IMR-90 (cell line): ENCODE measurements around the gene TGM4. TPM values are rescaled to one million over a fixed set of nuclear protein-coding genes. Genes with fewer than 3 reads are reported as not detected.

Source experiments
- ATAC-seq: fragments of 200-7000 bp; cut with Tn5 transposase; 2 replicates; pipeline ENCODE4 v1.9.1; 2020; ENCODE audit warnings: low read depth, mild to moderate bottlenecking, moderate library complexity
- BruUV-seq: library from RNA; stranded (reverse); fragments of 400-500 nt; replicated peaks from 2 replicates; lab custom pipeline; 2021; lab: Mats Ljungman, UMichigan
- CTCF ChIA-PET: fragments of 300-600 bp; formaldehyde crosslinking; extraction: SDS; loops from one replicate; lab custom pipeline; 2021; ENCODE audit warnings: antibody characterized with exemption; lab: Yijun Ruan, JAX
- POLR2A ChIA-PET: fragments of 300-600 bp; sonication (Branson Sonifier 250); formaldehyde crosslinking; loops from one replicate; lab custom pipeline; 2022; ENCODE audit warnings: antibody characterized with exemption; ENCODE audit not compliant: unreplicated experiment; lab: Charles Lee
- DNase-seq: peaks from one replicate; pipeline ENCODE4 v3.0.0; 2013
- H2AFZ ChIP-seq: replicated peaks from 2 replicates; pipeline ENCODE3; 2013; ENCODE audit warnings: low read length, mild to moderate bottlenecking; ENCODE audit not compliant: poor library complexity
- H2AK5ac ChIP-seq: 2 replicates; pipeline ENCODE4 v1.6.1; 2013; ENCODE audit warnings: low read depth, low read length, inconsistent platforms
- H2AK9ac ChIP-seq: replicated peaks from 2 replicates; pipeline ENCODE3; 2013; ENCODE audit warnings: mild to moderate bottlenecking, low read depth, low read length, moderate library complexity; ENCODE audit not compliant: poor library complexity
- H2BK120ac ChIP-seq: 2 replicates; pipeline ENCODE4 v1.6.1; 2013; ENCODE audit warnings: low read depth, low read length, inconsistent platforms
- H2BK15ac ChIP-seq: 3 replicates; pipeline ENCODE4 v1.6.1; 2013; ENCODE audit warnings: low read depth, low read length, inconsistent platforms
- H2BK20ac ChIP-seq: 2 replicates; pipeline ENCODE4 v1.6.1; 2013; ENCODE audit warnings: low read depth, mild to moderate bottlenecking, inconsistent platforms, low read length, moderate library complexity
- H2BK5ac ChIP-seq: 2 replicates; pipeline ENCODE4 v1.6.1; 2013; ENCODE audit warnings: mild to moderate bottlenecking, low read depth, low read length, inconsistent platforms; ENCODE audit not compliant: poor library complexity, severe bottlenecking
- H3K14ac ChIP-seq: replicated peaks from 2 replicates; pipeline ENCODE4 v1.6.1; 2013; ENCODE audit warnings: low read depth, low read length, inconsistent platforms
- H3K18ac ChIP-seq: 2 replicates; pipeline ENCODE4 v1.6.1; 2013; ENCODE audit warnings: low read depth, low read length, control low read depth
- H3K23ac ChIP-seq: 2 replicates; pipeline ENCODE4 v1.6.1; 2013; ENCODE audit warnings: low read depth, low read length, inconsistent platforms
- H3K27ac ChIP-seq: 2 replicates; pipeline ENCODE4 v1.5.1; 2013; ENCODE audit warnings: mild to moderate bottlenecking, control low read depth, low read length; ENCODE audit not compliant: insufficient read depth
- H3K27me3 ChIP-seq: 2 replicates; pipeline ENCODE4 v1.6.1; 2013; ENCODE audit warnings: low read length; ENCODE audit not compliant: control insufficient read depth, insufficient read depth
- H3K36me3 ChIP-seq: 2 replicates; pipeline ENCODE4 v1.6.1; 2013; ENCODE audit warnings: low read length, mixed read lengths; ENCODE audit not compliant: control insufficient read depth, insufficient read depth
- H3K4ac ChIP-seq: 2 replicates; pipeline ENCODE4 v1.6.1; 2013; ENCODE audit warnings: low read depth, low read length, inconsistent platforms
- H3K4me1 ChIP-seq: 2 replicates; pipeline ENCODE4 v1.6.1; 2013; ENCODE audit warnings: low read length, mixed read lengths; ENCODE audit not compliant: control insufficient read depth, insufficient read depth
- H3K4me2 ChIP-seq: 2 replicates; pipeline ENCODE4 v1.6.1; 2013; ENCODE audit warnings: low read depth, mild to moderate bottlenecking, control low read depth, low read length, moderate library complexity
- H3K4me3 ChIP-seq: 2 replicates; pipeline ENCODE4 v1.5.1; 2013; ENCODE audit warnings: low read depth, mild to moderate bottlenecking, control low read depth, low read length, moderate library complexity; ENCODE audit not compliant: insufficient read depth
- H3K56ac ChIP-seq: 2 replicates; pipeline ENCODE4 v1.6.1; 2013; ENCODE audit warnings: low read length, inconsistent platforms; ENCODE audit not compliant: insufficient read depth; ENCODE audit errors: extremely low read depth
- H3K79me1 ChIP-seq, 2 experiments: 2 replicates each; pipeline ENCODE4 v1.6.1; 2013; ENCODE audit warnings: low read length in 2 of 2, inconsistent platforms in 1 of 2, low read depth in 1 of 2
- H3K9ac ChIP-seq: 2 replicates; pipeline ENCODE4 v1.6.1; 2013; ENCODE audit warnings: low read depth, low read length, control low read depth
- H3K9me1 ChIP-seq: 2 replicates; pipeline ENCODE4 v1.6.1; 2013; ENCODE audit warnings: low read length, inconsistent platforms; ENCODE audit not compliant: insufficient read depth
- H3K9me3 ChIP-seq: 2 replicates; pipeline ENCODE4 v1.6.1; 2013; ENCODE audit warnings: low read length; ENCODE audit not compliant: control insufficient read depth, insufficient read depth
- H4K20me1 ChIP-seq: 2 replicates; pipeline ENCODE4 v1.6.1; 2013; ENCODE audit warnings: low read length, inconsistent platforms; ENCODE audit not compliant: insufficient read depth
- H4K5ac ChIP-seq: 2 replicates; pipeline ENCODE4 v1.6.1; 2013; ENCODE audit warnings: mild to moderate bottlenecking, low read depth, low read length, control low read depth
- H4K8ac ChIP-seq, 2 experiments: 2 replicates each; pipeline ENCODE4 v1.6.1; 2013; ENCODE audit warnings: low read depth in 2 of 2, low read length in 2 of 2, control low read depth in 1 of 2, inconsistent platforms in 1 of 2
- H4K91ac ChIP-seq: 2 replicates; pipeline ENCODE4 v1.6.1; 2013; ENCODE audit warnings: low read depth, low read length, inconsistent platforms; ENCODE audit not compliant: insufficient read depth
- BHLHE40 ChIP-seq: fragments of 150-350 bp; IDR thresholded peaks from 2 replicates; pipeline ENCODE4 v1.6.1; 2016; ENCODE audit warnings: mild to moderate bottlenecking, low read depth, low read length
- CEBPB ChIP-seq: IDR thresholded peaks from 2 replicates; pipeline ENCODE4 v1.6.1; 2012; ENCODE audit warnings: low read depth, low read length, improper control_type of control experiment
- CHD1 ChIP-seq: IDR thresholded peaks from 2 replicates; pipeline ENCODE4 v1.6.1; 2012; ENCODE audit warnings: low read depth, low read length, improper control_type of control experiment
- CTCF ChIP-seq: conservative IDR thresholded peaks from 2 replicates; pipeline ENCODE4 v1.5.1; 2012; ENCODE audit warnings: mild to moderate bottlenecking, low read depth, low read length, improper control_type of control experiment
- ELK1 ChIP-seq: fragments of 150-350 bp; IDR thresholded peaks from 2 replicates; pipeline ENCODE4 v1.6.1; 2016; ENCODE audit warnings: low read depth, mild to moderate bottlenecking, low read length, moderate library complexity, borderline replicate concordance
- FOS ChIP-seq: fragments of 150-350 bp; IDR thresholded peaks from 2 replicates; pipeline ENCODE4 v1.6.1; 2016; ENCODE audit warnings: low read depth, low read length
- MAFK ChIP-seq: IDR thresholded peaks from 2 replicates; pipeline ENCODE4 v1.6.1; 2012; ENCODE audit warnings: low read depth, low read length, improper control_type of control experiment
- MXI1 ChIP-seq: IDR thresholded peaks from 2 replicates; pipeline ENCODE4 v1.6.1; 2012; ENCODE audit warnings: low read depth, mild to moderate bottlenecking, low read length, moderate library complexity, borderline replicate concordance
- NFE2L2 ChIP-seq: fragments of 150-350 bp; IDR thresholded peaks from 2 replicates; pipeline ENCODE4 v1.6.1; 2016; ENCODE audit warnings: low read depth, mild to moderate bottlenecking, low read length
- RAD21 ChIP-seq: IDR thresholded peaks from 2 replicates; pipeline ENCODE4 v1.6.1; 2012; ENCODE audit warnings: low read length, improper control_type of control experiment
- RFX5 ChIP-seq: IDR thresholded peaks from 2 replicates; pipeline ENCODE4 v1.8.0; 2012; ENCODE audit warnings: low read depth, mild to moderate bottlenecking, low read length, moderate library complexity
- WGBS, 2 experiments: methylation state at CpG; one replicate each; pipeline versions ENCODE4 v1.1.5 to v1.1.7; 2013; ENCODE audit warnings: missing lambda C conversion rate in 2 of 2; ENCODE audit not compliant: insufficient read length in 1 of 2; ENCODE audit errors: extremely low coverage in 2 of 2; 5-methylcytosine and 5-hydroxymethylcytosine counted together
- dilution Hi-C: fragments of 300-500 bp; cut with HindIII; formaldehyde crosslinking; loops from one replicate; pipeline ENCODE4 v1.14.3; 2018; ENCODE audit warnings: low sequenced_read_pairs; ENCODE audit not compliant: unreplicated experiment
- in situ Hi-C: fragments of 300-500 bp; cut with MboI; formaldehyde crosslinking; loops from 3 replicates; pipeline ENCODE4 v1.14.3; 2019; ENCODE audit warnings: low sequenced_read_pairs, inconsistent platforms, mixed read lengths
- intact Hi-C: fragments of 100-400 bp; cut with micrococcal nuclease; formaldehyde crosslinking; loops from 2 replicates; pipeline ENCODE4 v1.10.0; 2022
- polyA plus RNA-seq, 3 experiments: library from polyadenylated mRNA; depleted of rRNA; stranded (reverse); fragments of >200 nt; gene quantifications; 2 replicates each; pipeline ENCODE4 v1.2.3, GENCODE V29; 2012; ENCODE audit warnings: low replicate concordance in 1 of 3
- total RNA-seq: library from RNA; depleted of rRNA; stranded (reverse); fragments of >200 nt; gene quantifications from 2 replicates; pipeline ENCODE4 v1.2.3, GENCODE V29; 2012

TGM4 gene
- total and polyA plus RNA-seq, 2 of the 4 experiments (the other 2 are of a cell fraction): under 0.01 to 0.10 TPM

- Histone ChIP-seq H2AK9ac (peak overlapping the region; percentile 57), H3K18ac (no peak overlapping the region), H4K91ac (no peak overlapping the region), H3K27ac (no peak overlapping the region), H2AK5ac (no peak overlapping the region; the same call in 1 of the 2 replicates), H2BK15ac (no peak overlapping the region), H2BK20ac (no peak overlapping the region), H3K56ac (no peak overlapping the region), H4K5ac (no peak overlapping the region), H3K4me2 (no peak overlapping the region), H3K4ac (no peak overlapping the region), H3K36me3 (no peaks in the 10 kb centered on the region), H3K23ac (no peak overlapping the region; the same call in 1 of the 2 replicates), H3K79me1 (no peaks in the 10 kb centered on the region), H4K8ac (no peak overlapping the region), H2BK120ac (no peak overlapping the region), H3K4me3 (no peak overlapping the region), H3K27me3 (peaks cover 11% of the 10 kb centered on the region), H3K14ac (no peak overlapping the region), H3K9me3 (no peaks in the 10 kb centered on the region), H2AFZ (peak overlapping the region; percentile 64), H3K9ac (no peak overlapping the region), H3K9me1 (no peaks in the 10 kb centered on the region; the same call in 1 of the 2 replicates), H2BK5ac (no peak overlapping the region), H4K20me1 (no peaks in the 10 kb centered on the region), H3K4me1 (no peaks in the 10 kb centered on the region)
- intact Hi-C loops: no loop called here
- in situ Hi-C loops: loop anchor here (10.0 to 25.0 kb wide), 2 partner anchors 365 to 563 kb away; partner anchors contain the start of gene TCAIM
- ChIA-PET POLR2A (no interaction called here), CTCF (no interaction called here)
- TF ChIP-seq CEBPB (no peak), MXI1 (no peak), RAD21 (no peak), NFE2L2 (no peak), CHD1 (no peak), BHLHE40 (no peak), ELK1 (no peak), MAFK (no peak), RFX5 (no peak), FOS (no peak), CTCF (no peak)
- ATAC-seq: peak; percentile 14; the same call in 1 of the 2 replicates
- no CpG with 5 or more reads among the region's 13 CpGs for WGBS, 2 experiments
- dilution Hi-C loops: no loop called here
- no peak for DNase-seq
- BruUV-seq: no TSS peak
Measured at GRCh38 chr3:44899683-44900367, 25.4 kb downstream of the TGM4 start.
